GM23338 (cell line): Measurements from ENCODE around the gene PLAA. TPM values are rescaled to one million over a fixed set of nuclear protein-coding genes. Genes with fewer than 3 reads are reported as not detected.

ENCODE experiments used
- ATAC-seq: fragments of 200-7000 bp; cut with Tn5 transposase; 3 replicates; pipeline ENCODE4 v1.9.1; 2020
- DNase-seq: peaks from one replicate; pipeline ENCODE4 v3.0.0-alpha.2; 2015; ENCODE audit warnings: low spot score
- H2AFZ ChIP-seq: fragments of 200-600 bp; sonication (generic); 2 replicates; pipeline ENCODE4 v1.8.0; 2016; ENCODE audit warnings: antibody characterized with exemption, mild to moderate bottlenecking, moderate library complexity
- H3F3A ChIP-seq: fragments of 200-600 bp; sonication (generic); replicated peaks from 2 replicates; pipeline ENCODE4 v1.8.0; 2017; ENCODE audit warnings: antibody characterized with exemption, mixed run types, low read depth
- H3K27ac ChIP-seq: fragments of 200-600 bp; sonication (generic); 2 replicates; pipeline ENCODE4 v1.6.1; 2016; ENCODE audit warnings: low read depth
- H3K27me3 ChIP-seq: fragments of 200-600 bp; sonication (generic); 2 replicates; pipeline ENCODE4 v1.8.0; 2016; ENCODE audit warnings: mild to moderate bottlenecking, mixed run types, moderate library complexity; ENCODE audit not compliant: insufficient read depth
- H3K36me3 ChIP-seq: fragments of 200-600 bp; sonication (generic); 2 replicates; pipeline ENCODE4 v1.8.0; 2016; ENCODE audit warnings: mild to moderate bottlenecking; ENCODE audit not compliant: insufficient read depth
- H3K4me1 ChIP-seq: fragments of 200-600 bp; sonication (generic); 2 replicates; pipeline ENCODE4 v1.8.0; 2016; ENCODE audit warnings: mild to moderate bottlenecking, moderate library complexity; ENCODE audit not compliant: insufficient read depth
- H3K4me2 ChIP-seq: fragments of 200-600 bp; sonication (generic); 2 replicates; pipeline ENCODE4 v1.7.1; 2017; ENCODE audit warnings: mixed run types
- H3K4me3 ChIP-seq: fragments of 200-600 bp; sonication (generic); 2 replicates; pipeline ENCODE4 v1.6.1; 2016; ENCODE audit warnings: mixed run types
- H3K79me2 ChIP-seq: fragments of 200-600 bp; sonication (generic); replicated peaks from 2 replicates; pipeline ENCODE4 v1.8.0; 2017; ENCODE audit warnings: mild to moderate bottlenecking; ENCODE audit not compliant: insufficient read depth
- H3K9me2 ChIP-seq: fragments of 200-600 bp; sonication (generic); 2 replicates; pipeline ENCODE4 v1.8.0; 2017; ENCODE audit not compliant: insufficient read depth
- H4K20me1 ChIP-seq: fragments of 200-600 bp; sonication (generic); replicated peaks from 2 replicates; pipeline ENCODE4 v1.8.0; 2017; ENCODE audit warnings: mild to moderate bottlenecking; ENCODE audit not compliant: insufficient read depth
- H3K27ac Mint-ChIP-seq: 2 replicates; pipeline ENCODE4 v1.8.0; 2020; ENCODE audit warnings: inconsistent platforms, mild to moderate bottlenecking, moderate library complexity, mixed read lengths
- H3K27me3 Mint-ChIP-seq: 3 replicates; pipeline ENCODE4 v1.8.0; 2022; ENCODE audit warnings: low read depth, mild to moderate bottlenecking, moderate library complexity, mixed read lengths, inconsistent platforms; ENCODE audit not compliant: insufficient read depth, poor library complexity
- H3K36me3 Mint-ChIP-seq: 3 replicates; pipeline ENCODE4 v1.8.0; 2021; ENCODE audit warnings: low read depth, mild to moderate bottlenecking, inconsistent platforms, moderate library complexity, mixed read lengths
- H3K4me1 Mint-ChIP-seq: 3 replicates; pipeline ENCODE4 v1.8.0; 2020; ENCODE audit warnings: mild to moderate bottlenecking, inconsistent platforms, mixed read lengths
- H3K4me3 Mint-ChIP-seq: 3 replicates; pipeline ENCODE4 v1.8.0; 2021; ENCODE audit warnings: moderate library complexity, mild to moderate bottlenecking, inconsistent platforms, mixed read lengths
- H3K9me3 Mint-ChIP-seq: 3 replicates; pipeline ENCODE4 v1.8.0; 2020; ENCODE audit warnings: moderate library complexity, mild to moderate bottlenecking, inconsistent platforms, mixed read lengths
- CREB1 ChIP-seq: fragments of 250-450 bp; sonication (Bioruptor Pico); IDR thresholded peaks from 2 replicates; pipeline ENCODE4 v1.5.0; 2020; ENCODE audit warnings: low read depth, mild to moderate bottlenecking, moderate library complexity
- EZH2 ChIP-seq: fragments of 200-600 bp; sonication (generic); IDR thresholded peaks from one replicate; pipeline ENCODE4 v1.8.0; 2017; ENCODE audit warnings: antibody characterized with exemption, mild to moderate bottlenecking, low read depth; ENCODE audit not compliant: unreplicated experiment
- POLR2AphosphoS5 ChIP-seq: IDR thresholded peaks from 2 replicates; pipeline ENCODE4 v1.6.1; 2016; ENCODE audit warnings: antibody characterized with exemption, low read depth
- STAT1 ChIP-seq: IDR thresholded peaks from one replicate; pipeline ENCODE4 v1.6.1; 2016; ENCODE audit warnings: antibody characterized with exemption; ENCODE audit not compliant: unreplicated experiment
- polyA plus RNA-seq: library from polyadenylated mRNA; unstranded; fragments of >200 nt; fragmentation: Nextera tagmentation; extraction: Ambion mirVana; gene quantifications from 2 replicates; pipeline ENCODE4 v1.2.1, GENCODE V29; 2016
- total RNA-seq: library from RNA; depleted of rRNA; stranded (reverse); fragments of >200 nt; shearing (Covaris generic); gene quantifications from 2 replicates; pipeline ENCODE4 v1.2.3, GENCODE V29; 2014
- TF ChIP-seq, protein P1 (sequence below), 2 experiments: fragments of 200-600 bp in 1 of 2; sonication (generic) in 1 of 2; conservative IDR thresholded peaks; 2 replicates each; pipeline versions ENCODE4 v1.5.1 to v1.6.1; 2016 to 2017; ENCODE audit warnings: antibody characterized with exemption in 2 of 2, low read depth in 2 of 2, mild to moderate bottlenecking in 2 of 2, moderate library complexity in 1 of 2
- TF ChIP-seq, protein P2 (sequence below): IDR thresholded peaks from 2 replicates; pipeline ENCODE4 v1.6.1; 2016; ENCODE audit warnings: antibody characterized with exemption
- TF ChIP-seq, protein P3 (sequence below): fragments of 250-450 bp; sonication (Bioruptor Pico); IDR thresholded peaks from 2 replicates; pipeline ENCODE4 v1.5.0; 2020; ENCODE audit warnings: mild to moderate bottlenecking, moderate library complexity

Gene PLAA
- total and polyA plus RNA-seq, 2 experiments from 2014 or later = 24.8 to 72.1 TPM

DNA sequence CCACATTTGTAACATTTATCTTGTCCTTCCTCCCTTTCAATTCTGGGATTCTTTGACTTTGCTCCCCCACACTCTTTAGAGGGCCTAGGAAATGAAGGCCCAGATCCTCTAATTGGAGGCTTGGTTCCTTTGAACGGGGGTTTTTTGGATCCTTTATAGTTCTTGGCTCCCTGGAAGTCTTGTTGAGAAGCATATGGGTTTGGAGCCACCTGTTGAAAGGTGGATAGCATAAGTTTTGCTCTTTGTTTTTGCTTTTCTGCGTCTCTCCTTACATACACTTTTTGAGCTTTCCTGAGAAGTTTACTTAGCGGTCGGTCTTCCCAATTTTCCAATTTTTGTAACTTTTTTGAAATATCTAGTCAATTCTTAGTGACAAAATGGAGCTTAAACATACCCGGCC is 26.9 kb upstream of the PLAA start:
- H3K27ac Mint-ChIP-seq = no peak overlapping the region
- TF ChIP-seq, protein P1, sequence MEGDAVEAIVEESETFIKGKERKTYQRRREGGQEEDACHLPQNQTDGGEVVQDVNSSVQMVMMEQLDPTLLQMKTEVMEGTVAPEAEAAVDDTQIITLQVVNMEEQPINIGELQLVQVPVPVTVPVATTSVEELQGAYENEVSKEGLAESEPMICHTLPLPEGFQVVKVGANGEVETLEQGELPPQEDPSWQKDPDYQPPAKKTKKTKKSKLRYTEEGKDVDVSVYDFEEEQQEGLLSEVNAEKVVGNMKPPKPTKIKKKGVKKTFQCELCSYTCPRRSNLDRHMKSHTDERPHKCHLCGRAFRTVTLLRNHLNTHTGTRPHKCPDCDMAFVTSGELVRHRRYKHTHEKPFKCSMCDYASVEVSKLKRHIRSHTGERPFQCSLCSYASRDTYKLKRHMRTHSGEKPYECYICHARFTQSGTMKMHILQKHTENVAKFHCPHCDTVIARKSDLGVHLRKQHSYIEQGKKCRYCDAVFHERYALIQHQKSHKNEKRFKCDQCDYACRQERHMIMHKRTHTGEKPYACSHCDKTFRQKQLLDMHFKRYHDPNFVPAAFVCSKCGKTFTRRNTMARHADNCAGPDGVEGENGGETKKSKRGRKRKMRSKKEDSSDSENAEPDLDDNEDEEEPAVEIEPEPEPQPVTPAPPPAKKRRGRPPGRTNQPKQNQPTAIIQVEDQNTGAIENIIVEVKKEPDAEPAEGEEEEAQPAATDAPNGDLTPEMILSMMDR (conservative IDR thresholded peaks at IDR 0.05; ENCODE audit: low read depth in 2 of 2) = peak in 1 of 2 experiments; percentile 35; a peak in 2 of 4 replicates
- TF ChIP-seq POLR2AphosphoS5 = no peak

DNA sequence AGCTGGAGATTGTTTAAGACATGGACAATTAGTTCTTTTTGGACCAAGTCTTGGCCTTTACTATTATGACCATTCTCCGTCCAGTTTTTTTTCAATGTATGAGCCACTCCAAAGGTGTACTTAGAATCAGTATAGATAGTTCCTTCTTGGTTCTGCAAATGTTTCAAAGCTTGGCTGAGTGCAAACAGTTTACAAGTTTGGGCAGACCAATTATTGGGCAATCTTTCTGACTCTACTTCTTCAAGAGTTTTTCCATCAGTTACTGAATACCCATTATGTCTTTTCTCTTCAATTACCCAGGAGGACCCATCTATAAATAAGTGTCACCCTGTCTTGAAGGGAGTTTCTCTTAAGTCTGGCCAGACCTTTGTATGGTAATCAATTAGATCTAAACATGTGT is 24.7 kb upstream of the PLAA start:
- ATAC-seq = no peak
- H3K27me3 Mint-ChIP-seq = peaks cover 3% of the 10 kb centered on the region

More for the DNA sequence above, 26.9 kb upstream of the PLAA start:
- DNase-seq (peak; percentile 15), ATAC-seq (no peak)
- H2AFZ ChIP-seq = no peak overlapping the region
- H3K79me2 ChIP-seq = no peaks in the 10 kb centered on the region
- H3K4me1 Mint-ChIP-seq = peaks cover 4% of the 10 kb centered on the region; the same call in 1 of the 3 replicates
- no peaks in the 10 kb centered on the region for H3K36me3 ChIP-seq
- peaks cover 3% of the 10 kb centered on the region for H3K27me3 Mint-ChIP-seq
- H3K4me1 ChIP-seq = peaks cover 12% of the 10 kb centered on the region
- no peaks in the 10 kb centered on the region for H3K9me2 ChIP-seq
- no peak overlapping the region for H3K27ac ChIP-seq
- no peaks in the 10 kb centered on the region for H4K20me1 ChIP-seq
- peaks cover 35% of the 10 kb centered on the region for H3K36me3 Mint-ChIP-seq
- H3K27me3 ChIP-seq = no peaks in the 10 kb centered on the region
- no peak overlapping the region for H3K4me3 ChIP-seq
- H3K4me2 ChIP-seq = no peak overlapping the region
- H3K9me3 Mint-ChIP-seq = peaks cover 24% of the 10 kb centered on the region
- no peak overlapping the region for H3K4me3 Mint-ChIP-seq
- H3F3A ChIP-seq = 0 out of 2 replicates have a peak, but pooled peaks cover 3% of the 10 kb centered on the region

More for the DNA sequence above, 24.7 kb upstream of the PLAA start:
- Histone ChIP-seq H2AFZ (no peak overlapping the region), H3K4me1 (peaks cover 12% of the 10 kb centered on the region), H3K27ac (no peak overlapping the region), H3F3A (0 out of 2 replicates have a peak, but pooled peaks cover 3% of the 10 kb centered on the region), H3K4me2 (no peak overlapping the region), H3K36me3 (no peaks in the 10 kb centered on the region), H3K27me3 (no peaks in the 10 kb centered on the region), H3K4me3 (no peak overlapping the region), H3K9me2 (no peaks in the 10 kb centered on the region), H3K79me2 (no peaks in the 10 kb centered on the region; the same call in 1 of the 2 replicates), H4K20me1 (no peaks in the 10 kb centered on the region)
- H3K36me3 Mint-ChIP-seq = peaks cover 34% of the 10 kb centered on the region
- H3K27ac Mint-ChIP-seq = no peak overlapping the region
- peaks cover 4% of the 10 kb centered on the region; the same call in 1 of the 3 replicates for H3K4me1 Mint-ChIP-seq
- peaks cover 24% of the 10 kb centered on the region for H3K9me3 Mint-ChIP-seq
- TF ChIP-seq, protein P2, sequence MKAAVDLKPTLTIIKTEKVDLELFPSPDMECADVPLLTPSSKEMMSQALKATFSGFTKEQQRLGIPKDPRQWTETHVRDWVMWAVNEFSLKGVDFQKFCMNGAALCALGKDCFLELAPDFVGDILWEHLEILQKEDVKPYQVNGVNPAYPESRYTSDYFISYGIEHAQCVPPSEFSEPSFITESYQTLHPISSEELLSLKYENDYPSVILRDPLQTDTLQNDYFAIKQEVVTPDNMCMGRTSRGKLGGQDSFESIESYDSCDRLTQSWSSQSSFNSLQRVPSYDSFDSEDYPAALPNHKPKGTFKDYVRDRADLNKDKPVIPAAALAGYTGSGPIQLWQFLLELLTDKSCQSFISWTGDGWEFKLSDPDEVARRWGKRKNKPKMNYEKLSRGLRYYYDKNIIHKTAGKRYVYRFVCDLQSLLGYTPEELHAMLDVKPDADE = no peak
- TF ChIP-seq, protein P3, sequence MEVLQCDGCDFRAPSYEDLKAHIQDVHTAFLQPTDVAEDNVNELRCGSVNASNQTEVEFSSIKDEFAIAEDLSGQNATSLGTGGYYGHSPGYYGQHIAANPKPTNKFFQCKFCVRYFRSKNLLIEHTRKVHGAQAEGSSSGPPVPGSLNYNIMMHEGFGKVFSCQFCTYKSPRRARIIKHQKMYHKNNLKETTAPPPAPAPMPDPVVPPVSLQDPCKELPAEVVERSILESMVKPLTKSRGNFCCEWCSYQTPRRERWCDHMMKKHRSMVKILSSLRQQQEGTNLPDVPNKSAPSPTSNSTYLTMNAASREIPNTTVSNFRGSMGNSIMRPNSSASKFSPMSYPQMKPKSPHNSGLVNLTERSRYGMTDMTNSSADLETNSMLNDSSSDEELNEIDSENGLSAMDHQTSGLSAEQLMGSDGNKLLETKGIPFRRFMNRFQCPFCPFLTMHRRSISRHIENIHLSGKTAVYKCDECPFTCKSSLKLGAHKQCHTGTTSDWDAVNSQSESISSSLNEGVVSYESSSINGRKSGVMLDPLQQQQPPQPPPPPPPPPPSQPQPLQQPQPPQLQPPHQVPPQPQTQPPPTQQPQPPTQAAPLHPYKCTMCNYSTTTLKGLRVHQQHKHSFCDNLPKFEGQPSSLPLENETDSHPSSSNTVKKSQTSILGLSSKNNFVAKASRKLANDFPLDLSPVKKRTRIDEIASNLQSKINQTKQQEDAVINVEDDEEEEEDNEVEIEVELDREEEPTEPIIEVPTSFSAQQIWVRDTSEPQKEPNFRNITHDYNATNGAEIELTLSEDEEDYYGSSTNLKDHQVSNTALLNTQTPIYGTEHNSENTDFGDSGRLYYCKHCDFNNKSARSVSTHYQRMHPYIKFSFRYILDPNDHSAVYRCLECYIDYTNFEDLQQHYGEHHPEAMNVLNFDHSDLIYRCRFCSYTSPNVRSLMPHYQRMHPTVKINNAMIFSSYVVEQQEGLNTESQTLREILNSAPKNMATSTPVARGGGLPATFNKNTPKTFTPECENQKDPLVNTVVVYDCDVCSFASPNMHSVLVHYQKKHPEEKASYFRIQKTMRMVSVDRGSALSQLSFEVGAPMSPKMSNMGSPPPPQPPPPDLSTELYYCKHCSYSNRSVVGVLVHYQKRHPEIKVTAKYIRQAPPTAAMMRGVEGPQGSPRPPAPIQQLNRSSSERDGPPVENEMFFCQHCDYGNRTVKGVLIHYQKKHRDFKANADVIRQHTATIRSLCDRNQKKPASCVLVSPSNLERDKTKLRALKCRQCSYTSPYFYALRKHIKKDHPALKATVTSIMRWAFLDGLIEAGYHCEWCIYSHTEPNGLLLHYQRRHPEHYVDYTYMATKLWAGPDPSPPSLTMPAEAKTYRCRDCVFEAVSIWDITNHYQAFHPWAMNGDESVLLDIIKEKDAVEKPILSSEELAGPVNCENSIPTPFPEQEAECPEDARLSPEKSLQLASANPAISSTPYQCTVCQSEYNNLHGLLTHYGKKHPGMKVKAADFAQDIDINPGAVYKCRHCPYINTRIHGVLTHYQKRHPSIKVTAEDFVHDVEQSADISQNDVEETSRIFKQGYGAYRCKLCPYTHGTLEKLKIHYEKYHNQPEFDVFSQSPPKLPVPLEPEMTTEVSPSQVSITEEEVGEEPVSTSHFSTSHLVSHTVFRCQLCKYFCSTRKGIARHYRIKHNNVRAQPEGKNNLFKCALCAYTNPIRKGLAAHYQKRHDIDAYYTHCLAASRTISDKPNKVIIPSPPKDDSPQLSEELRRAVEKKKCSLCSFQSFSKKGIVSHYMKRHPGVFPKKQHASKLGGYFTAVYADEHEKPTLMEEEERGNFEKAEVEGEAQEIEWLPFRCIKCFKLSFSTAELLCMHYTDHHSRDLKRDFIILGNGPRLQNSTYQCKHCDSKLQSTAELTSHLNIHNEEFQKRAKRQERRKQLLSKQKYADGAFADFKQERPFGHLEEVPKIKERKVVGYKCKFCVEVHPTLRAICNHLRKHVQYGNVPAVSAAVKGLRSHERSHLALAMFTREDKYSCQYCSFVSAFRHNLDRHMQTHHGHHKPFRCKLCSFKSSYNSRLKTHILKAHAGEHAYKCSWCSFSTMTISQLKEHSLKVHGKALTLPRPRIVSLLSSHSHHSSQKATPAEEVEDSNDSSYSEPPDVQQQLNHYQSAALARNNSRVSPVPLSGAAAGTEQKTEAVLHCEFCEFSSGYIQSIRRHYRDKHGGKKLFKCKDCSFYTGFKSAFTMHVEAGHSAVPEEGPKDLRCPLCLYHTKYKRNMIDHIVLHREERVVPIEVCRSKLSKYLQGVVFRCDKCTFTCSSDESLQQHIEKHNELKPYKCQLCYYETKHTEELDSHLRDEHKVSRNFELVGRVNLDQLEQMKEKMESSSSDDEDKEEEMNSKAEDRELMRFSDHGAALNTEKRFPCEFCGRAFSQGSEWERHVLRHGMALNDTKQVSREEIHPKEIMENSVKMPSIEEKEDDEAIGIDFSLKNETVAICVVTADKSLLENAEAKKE (CRISPR knock-in tag) = no peak
- TF ChIP-seq STAT1 (no peak), EZH2 (no peak), CREB1 (CRISPR knock-in tag) (no peak)
- DNase-seq = no peak
- H3K4me3 Mint-ChIP-seq = no peak overlapping the region
